Amniotic epithelial cell (primary cell): Measurements from ENCODE around the gene FBXW9.
"Not testable (repeated sequence)": the region's sequence is repeated elsewhere in the genome, so short reads cannot be mapped to it uniquely, and the experiment has no call there.

Experiments
- DNase-seq: peaks from one replicate; pipeline ENCODE4 v3.0.0-alpha.2; 2010; ENCODE audit warnings: low read depth

The FBXW9 gene

GRCh38 chr19:12715102-12715501 is 18.7 kb upstream of the FBXW9 start:
- DNase-seq: no peak

- not testable (repeated sequence) for DNase-seq
These were observed 16.9 kb upstream of the FBXW9 start for GRCh38 chr19:12713304-12713703.

GRCh38 chr19:12712077-12712476 is 15.6 kb upstream of the FBXW9 start:
- not testable (repeated sequence) for DNase-seq

- DNase-seq: no peak
These were observed 14.8 kb upstream of the FBXW9 start for GRCh38 chr19:12711187-12711586.

GRCh38 chr19:12708641-12709040 is 12.2 kb upstream of the FBXW9 start:
- no peak for DNase-seq

- DNase-seq: no peak
These were observed 9.9 kb upstream of the FBXW9 start for GRCh38 chr19:12706332-12706718.

- no peak for DNase-seq
These were observed 9.4 kb upstream of the FBXW9 start for GRCh38 chr19:12705654-12706331.

GRCh38 chr19:12705169-12705568 is 8.7 kb upstream of the FBXW9 start:
- no peak for DNase-seq

- DNase-seq: peak; percentile 49
These were observed 6.6 kb upstream of the FBXW9 start for GRCh38 chr19:12703046-12703445.

GRCh38 chr19:12701596-12702282 is 5.3 kb upstream of the FBXW9 start:
- DNase-seq: no peak

- no peak for DNase-seq
These were observed 1.7 kb upstream of the FBXW9 start for GRCh38 chr19:12698138-12698537.

- not testable (repeated sequence) for DNase-seq
These were observed 994 bp upstream of the FBXW9 start for GRCh38 chr19:12697425-12697824.

GRCh38 chr19:12695997-12696365 is 450 bp downstream of the FBXW9 start:
- no peak for DNase-seq

- no peak for DNase-seq
These were observed 917 bp downstream of the FBXW9 start for GRCh38 chr19:12695514-12695913.

GRCh38 chr19:12695096-12695495 is 1.3 kb downstream of the FBXW9 start:
- no peak for DNase-seq

- no peak for DNase-seq
These were observed 1.8 kb downstream of the FBXW9 start for GRCh38 chr19:12694641-12695040.

GRCh38 chr19:12692960-12693359 is 3.5 kb downstream of the FBXW9 start:
- DNase-seq: no peak

- DNase-seq: no peak
These were observed 6.7 kb downstream of the FBXW9 start for GRCh38 chr19:12689581-12690216.

GRCh38 chr19:12689012-12689411 is 7.4 kb downstream of the FBXW9 start:
- DNase-seq: no peak

GRCh38 chr19:12687496-12688196 is 8.8 kb downstream of the FBXW9 start, which contains the start of gene GNG14:
Gene GNG14, plus strand, starts transcription at chr19:12687998. Its CDS starts 51 bp downstream, at chr19:12688049.
- DNase-seq: no peak

GRCh38 chr19:12685831-12686230 is 10.6 kb downstream of the FBXW9 start:
- no peak for DNase-seq
